Measurements from ENCODE around the gene SPSB2.

SPSB2 gene

DNA sequence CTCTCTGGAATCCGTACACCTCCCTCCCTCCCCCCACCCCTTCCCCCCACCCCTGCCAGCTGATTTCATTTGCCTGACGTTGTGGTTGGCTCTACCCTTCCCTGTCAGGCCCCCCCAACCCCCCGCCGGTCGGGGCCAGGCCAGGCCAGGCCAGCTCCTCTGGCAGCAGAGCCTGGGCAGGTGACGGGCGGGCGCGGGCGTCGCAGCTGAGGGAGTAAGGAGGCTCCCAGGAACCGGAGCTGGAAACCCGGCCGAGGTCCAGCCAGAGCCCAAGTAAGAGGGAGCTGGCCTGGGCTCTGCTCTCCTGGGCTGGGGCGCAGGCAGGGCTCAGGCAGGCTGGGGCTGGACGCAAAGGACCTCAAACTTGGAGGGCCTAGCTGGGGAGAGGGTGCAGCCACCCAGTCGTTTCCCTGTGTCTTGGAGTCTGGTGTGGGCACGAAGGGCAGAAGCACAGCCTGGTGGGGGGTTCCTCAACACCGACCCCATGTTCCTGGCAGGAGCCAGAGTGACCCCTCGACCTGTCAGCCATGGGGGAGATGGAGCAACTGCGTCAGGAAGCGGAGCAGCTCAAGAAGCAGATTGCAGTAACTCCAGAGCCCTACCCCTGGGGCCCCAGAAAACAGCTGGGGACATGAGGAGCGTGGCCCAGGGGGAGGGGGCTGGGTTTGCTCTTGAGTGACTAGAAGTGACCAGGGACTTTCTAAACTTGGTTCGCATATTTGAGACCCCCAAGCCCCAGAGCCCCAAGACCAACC, 32.2 kb downstream of the SPSB2 start, which contains the start of gene GNB3:
TSS of gene GNB3 (plus strand) at position 165 of the 755 bp plus-strand sequence. CDS start at position 528, 363 bp downstream.
- H3K4me3 ChIP-seq (ENCODE audit: low read length), result no peak within 1 kb of the TSS
- TF ChIP-seq ZNF274 (IDR thresholded peaks at IDR 0.05; ENCODE audit: low read depth, low read length), result no peak

DNA sequence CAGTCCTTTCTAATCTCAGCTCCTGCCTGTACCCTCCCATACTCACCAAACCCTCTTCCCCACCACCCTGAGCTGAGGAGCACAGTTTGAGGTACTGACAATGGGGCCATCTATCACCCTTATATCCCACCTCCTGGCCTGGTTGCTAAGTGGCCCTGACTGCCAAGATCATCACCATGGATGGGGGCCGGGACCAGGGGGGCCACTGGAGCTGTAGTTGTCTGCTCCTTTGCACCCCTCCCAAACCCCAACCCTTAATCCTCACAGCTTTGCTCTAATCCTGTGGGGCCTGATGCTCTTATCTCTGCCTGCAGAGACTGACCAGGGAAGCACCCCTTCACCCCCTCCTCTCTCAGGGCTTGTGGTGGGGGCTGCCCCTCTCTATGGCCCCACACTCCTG, 32.8 kb downstream of the SPSB2 start:
- TF ChIP-seq ZNF274 (IDR thresholded peaks at IDR 0.05; ENCODE audit: low read depth, low read length), result no peak
- no peak overlapping the region for H3K4me3 ChIP-seq (ENCODE audit: low read length)

DNA sequence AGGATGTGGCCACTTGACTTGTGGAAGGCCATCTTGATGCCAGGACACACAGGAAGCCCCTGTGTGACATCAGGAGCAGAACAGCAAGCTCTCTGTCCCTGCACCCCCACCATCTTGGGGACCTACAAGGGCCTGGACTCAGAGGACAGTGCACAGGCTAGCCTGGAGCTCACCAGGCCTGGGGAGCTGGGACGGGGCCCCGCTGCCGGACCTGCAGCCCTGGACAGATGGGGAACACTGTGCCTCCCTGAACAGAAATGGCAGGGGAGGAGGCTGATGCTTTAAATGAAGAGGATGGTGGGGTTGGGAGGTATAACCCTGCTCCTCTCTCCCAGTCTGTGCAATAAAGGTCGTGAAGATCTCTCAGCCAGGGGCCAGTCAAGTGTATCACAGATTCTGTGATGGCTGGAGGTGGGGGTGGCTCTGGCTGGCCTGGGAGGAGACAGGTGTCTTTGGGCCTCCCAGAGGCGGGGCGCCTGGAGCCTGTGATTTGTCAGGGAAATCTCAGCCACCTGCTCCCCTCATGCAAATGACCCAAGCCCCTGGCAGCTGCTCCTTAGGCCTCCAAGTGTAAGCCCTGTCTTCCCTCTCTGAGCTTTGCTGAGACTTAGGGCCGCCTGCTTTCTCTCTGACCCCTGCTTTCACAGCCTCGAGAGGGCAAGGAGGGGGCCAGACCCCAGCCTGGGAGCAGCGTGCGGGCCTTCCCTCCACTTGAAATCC, 33.5 kb downstream of the SPSB2 start:
- no peak overlapping the region for H3K4me3 ChIP-seq (ENCODE audit: low read length)
- no peak for TF ChIP-seq ZNF274 (IDR thresholded peaks at IDR 0.05; ENCODE audit: low read depth, low read length)

DNA sequence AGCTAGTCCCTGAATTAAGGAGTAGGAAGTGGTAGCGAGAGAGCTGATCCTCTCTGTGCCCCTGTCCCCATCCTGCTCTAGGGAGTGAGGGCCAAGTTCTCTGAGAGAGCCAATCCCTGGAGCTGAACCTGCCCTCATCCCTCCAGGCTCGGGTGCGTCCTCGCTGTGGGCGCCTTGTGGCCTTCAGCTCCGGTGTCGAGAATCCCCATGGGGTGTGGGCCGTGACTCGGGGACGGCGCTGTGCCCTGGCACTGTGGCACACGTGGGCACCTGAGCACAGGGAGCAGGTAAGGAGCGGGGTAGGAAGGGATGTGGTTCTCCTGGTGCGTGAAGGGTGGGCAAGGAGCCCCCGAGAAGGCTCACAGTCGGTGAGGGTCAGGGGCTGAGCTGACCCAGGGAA, 34.2 kb downstream of the SPSB2 start:
- H3K4me3 ChIP-seq (ENCODE audit: low read length), result no peak overlapping the region
- TF ChIP-seq ZNF274 (IDR thresholded peaks at IDR 0.05; ENCODE audit: low read depth, low read length), result no peak

DNA sequence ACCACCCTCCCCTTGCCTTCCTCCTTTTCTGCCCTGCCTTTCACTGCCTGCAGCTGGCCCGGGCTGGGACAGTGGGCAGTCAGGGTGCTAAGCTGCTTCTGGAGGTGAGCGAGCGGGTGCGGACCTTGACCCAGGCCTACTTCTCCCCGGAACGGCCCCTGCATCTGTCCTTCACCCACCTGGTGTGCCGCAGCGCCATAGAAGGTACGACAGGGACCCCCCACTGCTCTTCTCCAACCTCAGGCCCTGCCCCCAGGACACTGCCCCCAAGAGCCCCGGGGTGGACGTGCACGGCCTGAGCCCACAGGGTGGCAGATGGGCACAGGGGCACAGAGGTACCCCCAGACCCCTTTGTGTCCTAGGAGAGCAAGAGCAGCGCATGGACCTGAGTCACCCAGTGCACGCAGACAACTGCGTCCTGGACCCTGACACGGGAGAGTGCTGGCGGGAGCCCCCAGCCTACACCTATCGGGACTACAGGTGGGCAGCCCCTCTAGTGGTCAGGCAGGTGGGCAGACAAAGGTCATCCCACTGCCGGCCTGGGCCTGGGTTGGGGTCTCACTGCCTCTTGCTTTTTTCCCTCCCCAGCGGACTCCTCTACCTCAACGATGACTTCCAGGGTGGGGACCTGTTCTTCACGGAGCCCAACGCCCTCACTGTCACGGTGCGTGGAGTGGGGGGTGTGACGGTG, 35.6 kb downstream of the SPSB2 start:
- no peak for TF ChIP-seq ZNF274 (IDR thresholded peaks at IDR 0.05; ENCODE audit: low read depth, low read length)
- no peak overlapping the region for H3K4me3 ChIP-seq (ENCODE audit: low read length)

DNA sequence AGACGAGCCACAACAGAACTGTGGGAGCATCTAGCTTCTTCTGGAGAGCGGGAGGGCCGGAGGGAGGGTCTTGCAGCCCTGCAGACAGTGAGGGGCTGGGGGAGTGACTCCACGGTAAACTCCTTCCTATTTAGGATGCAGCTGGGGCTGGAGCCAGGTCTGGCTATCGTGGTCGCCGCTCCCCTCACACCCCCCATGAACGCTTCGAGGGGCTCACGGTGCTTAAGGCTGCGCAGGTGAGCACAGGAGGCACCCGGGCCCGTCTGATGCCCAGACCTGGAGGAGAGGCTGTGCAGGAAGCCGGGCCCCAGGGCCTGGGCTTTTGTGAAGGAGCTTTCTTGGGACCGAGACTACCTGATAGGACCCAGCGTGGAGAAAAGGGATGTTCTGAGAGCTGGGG, 36.3 kb downstream of the SPSB2 start:
- no peak overlapping the region for H3K4me3 ChIP-seq (ENCODE audit: low read length)
- TF ChIP-seq ZNF274 (IDR thresholded peaks at IDR 0.05; ENCODE audit: low read depth, low read length), result no peak

DNA sequence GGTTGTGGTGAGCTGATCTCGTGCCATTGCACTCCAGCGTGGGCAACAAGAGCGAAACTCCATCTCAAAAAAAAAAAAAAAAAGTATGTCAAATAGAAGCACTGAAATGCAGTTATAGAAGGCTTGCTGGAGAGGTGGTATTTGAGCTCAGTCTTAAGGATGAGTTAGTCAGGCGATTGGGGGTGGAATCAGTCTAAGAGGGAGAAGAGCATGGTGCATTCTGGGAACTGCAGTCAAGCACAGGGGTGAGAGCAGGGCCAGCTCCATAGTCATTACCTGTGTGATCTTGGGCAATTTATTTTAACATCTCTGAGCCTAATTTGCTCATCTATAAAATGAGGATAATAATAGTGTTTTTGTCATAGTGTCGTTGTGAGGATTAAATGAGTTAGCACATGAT, 38.2 kb downstream of the SPSB2 start:
- no peak for TF ChIP-seq ZNF274 (IDR thresholded peaks at IDR 0.05; ENCODE audit: low read depth, low read length)
- H3K4me3 ChIP-seq (ENCODE audit: low read length), result no peak overlapping the region

DNA sequence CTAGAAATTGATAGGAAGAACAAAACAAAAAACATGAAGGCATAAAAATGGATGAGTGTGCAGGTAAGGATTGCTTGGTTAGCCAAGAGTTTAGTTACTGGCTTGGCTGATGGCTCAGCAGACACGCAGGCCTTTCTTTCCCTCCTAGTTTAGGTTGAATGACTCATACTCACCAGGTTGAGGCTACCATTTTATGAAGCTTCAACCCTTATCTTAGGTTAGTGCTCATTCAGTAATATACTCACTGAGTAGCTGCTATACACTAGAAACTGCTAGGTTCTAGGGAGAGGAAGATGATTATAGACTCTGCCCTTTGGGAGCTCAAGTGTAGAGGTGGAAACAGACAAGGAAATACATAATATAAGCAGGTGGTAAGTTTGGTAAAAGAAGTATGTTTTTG, 38.8 kb downstream of the SPSB2 start:
- TF ChIP-seq ZNF274 (IDR thresholded peaks at IDR 0.05; ENCODE audit: low read depth, low read length), result no peak
- no peak overlapping the region for H3K4me3 ChIP-seq (ENCODE audit: low read length)

DNA sequence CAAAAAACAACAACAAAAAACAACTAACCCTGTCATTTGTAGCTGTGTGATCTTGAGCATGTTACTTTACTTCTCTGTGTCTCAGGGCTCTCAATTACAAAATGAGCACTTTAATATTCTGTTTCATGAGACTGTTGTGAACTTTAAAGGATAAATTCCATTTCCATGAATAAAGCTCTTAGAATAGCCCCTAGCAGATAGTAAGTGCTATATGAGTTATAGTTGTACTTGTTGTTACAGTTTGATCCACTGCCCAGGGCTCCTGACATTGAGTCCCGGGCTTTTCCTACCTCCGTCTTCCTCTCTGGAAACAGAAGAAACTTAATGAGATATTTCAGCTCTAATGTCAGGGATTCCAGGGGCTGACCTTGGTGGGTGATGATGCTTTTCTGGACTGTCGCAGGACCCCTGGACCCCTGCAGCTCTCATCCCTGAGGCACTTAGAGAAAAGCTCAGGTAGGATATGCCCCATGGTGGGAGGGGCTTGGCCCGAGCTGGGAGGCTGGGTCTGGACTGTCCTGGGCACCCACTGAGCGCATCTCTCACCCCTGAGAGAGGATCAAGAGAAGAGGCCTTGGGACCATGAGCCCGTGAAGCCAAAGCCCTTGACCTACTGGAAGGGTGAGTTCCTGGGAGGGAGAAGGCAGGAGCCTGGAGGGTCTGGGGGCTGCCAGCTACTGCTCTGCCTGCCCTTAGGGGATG, 39.8 kb downstream of the SPSB2 start:
- TF ChIP-seq ZNF274 (IDR thresholded peaks at IDR 0.05; ENCODE audit: low read depth, low read length), result no peak
- H3K4me3 ChIP-seq (ENCODE audit: low read length), result no peak overlapping the region

DNA sequence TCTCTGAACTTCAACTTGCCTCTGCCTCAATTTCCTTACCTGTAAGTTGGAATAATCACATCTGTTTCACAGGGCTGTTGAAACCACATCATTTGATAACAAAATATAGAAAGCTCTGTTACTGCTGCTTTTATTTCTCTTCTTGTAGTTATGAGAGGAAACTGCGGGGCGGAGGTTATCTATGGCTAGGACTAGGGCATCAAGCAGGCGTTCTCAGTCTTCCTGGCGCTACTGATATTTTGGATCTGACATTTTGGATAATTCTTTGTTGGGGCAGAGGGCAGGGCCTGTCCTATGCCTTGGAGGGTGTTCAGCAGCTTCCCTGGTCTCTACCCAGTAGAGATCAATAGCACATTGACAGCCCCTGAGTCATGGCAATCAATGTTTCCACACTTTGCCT, 41.0 kb downstream of the SPSB2 start:
- TF ChIP-seq ZNF274 (IDR thresholded peaks at IDR 0.05; ENCODE audit: low read depth, low read length), result no peak
- no peak overlapping the region for H3K4me3 ChIP-seq (ENCODE audit: low read length)

DNA sequence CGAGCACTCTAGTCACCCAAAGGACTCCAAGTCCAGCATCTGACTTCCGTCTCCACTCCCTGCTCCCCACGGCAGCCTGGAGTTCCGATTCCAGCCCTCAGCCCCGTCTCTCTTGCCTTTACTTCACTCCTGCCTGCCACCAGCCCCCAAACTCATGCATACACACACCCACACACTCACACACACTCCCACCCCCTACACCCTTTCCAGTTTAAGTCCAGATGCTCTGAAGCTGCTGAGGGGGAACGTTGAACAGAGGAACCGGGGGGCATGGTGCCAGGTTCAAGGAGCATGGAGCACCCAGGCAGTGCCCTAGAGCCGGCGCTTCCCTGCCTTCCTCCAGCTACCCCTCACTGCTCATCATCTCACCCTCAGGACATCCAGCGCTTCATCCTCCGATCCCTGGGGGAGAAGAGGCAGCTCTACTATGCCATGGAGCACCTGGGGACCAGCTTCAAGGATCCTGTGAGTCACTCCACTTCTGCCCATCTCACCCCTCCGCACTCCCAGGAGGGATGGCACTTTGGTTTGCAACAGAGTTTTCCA, 41.6 kb downstream of the SPSB2 start:
- TF ChIP-seq ZNF274 (IDR thresholded peaks at IDR 0.05; ENCODE audit: low read depth, low read length), result no peak
- H3K4me3 ChIP-seq (ENCODE audit: low read length), result no peak overlapping the region

DNA sequence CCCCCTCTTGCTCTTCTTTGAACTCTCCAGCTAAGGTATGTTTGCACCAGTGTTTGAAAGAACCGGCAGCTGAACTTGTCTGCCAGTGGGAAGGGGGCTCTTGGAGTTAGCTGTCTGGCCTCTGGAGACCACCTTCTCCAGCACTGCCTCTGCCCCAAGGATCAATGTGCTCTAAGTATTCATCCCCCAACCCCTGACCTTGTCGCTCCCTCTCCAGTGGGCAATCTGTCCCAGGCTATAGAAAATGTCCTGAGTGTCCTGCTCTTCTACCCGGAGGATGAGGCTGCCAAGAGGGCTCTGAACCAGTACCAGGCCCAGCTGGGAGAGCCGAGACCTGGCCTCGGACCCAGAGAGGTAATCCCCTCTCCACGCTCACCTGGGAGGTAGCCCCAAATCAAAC, 42.1 kb downstream of the SPSB2 start:
- no peak for TF ChIP-seq ZNF274 (IDR thresholded peaks at IDR 0.05; ENCODE audit: low read depth, low read length)
- H3K4me3 ChIP-seq (ENCODE audit: low read length), result no peak overlapping the region

DNA sequence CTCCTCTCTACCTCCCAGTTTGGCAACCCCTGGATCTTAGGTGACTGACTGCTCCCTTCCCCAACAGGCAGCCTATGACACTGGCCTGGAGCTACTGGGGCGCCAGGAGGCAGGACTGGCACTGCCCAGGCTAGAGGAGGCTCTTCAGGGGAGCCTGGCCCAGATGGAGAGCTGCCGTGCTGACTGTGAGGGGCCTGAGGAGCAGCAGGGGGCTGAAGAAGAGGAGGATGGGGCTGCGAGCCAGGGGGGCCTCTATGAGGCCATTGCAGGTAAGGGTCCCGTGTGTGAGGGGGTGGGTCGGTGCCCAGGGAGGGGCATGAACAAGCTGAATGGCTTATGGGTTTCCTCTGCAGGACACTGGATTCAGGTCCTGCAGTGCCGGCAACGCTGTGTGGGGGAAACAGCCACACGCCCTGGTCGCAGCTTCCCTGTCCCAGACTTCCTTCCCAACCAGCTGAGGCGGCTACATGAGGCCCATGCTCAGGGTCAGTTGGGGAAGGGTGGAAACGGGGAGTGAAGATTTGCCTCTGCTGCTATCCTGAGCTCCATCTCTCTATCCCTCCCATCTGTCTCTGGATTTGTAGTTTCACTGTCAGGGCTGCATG, 42.7 kb downstream of the SPSB2 start:
- H3K4me3 ChIP-seq (ENCODE audit: low read length), result no peak overlapping the region
- TF ChIP-seq ZNF274 (IDR thresholded peaks at IDR 0.05; ENCODE audit: low read depth, low read length), result no peak

All from GM08714 (cell line).